Measurements from ENCODE around the gene GGA3.
A peak's percentile ranks its signal among the peaks of the same experiment; 100 is the strongest.
"Not testable (repeated sequence)": the region's sequence is repeated elsewhere in the genome, so short reads cannot be mapped to it uniquely, and the experiment has no call there.

The GGA3 gene

DNA sequence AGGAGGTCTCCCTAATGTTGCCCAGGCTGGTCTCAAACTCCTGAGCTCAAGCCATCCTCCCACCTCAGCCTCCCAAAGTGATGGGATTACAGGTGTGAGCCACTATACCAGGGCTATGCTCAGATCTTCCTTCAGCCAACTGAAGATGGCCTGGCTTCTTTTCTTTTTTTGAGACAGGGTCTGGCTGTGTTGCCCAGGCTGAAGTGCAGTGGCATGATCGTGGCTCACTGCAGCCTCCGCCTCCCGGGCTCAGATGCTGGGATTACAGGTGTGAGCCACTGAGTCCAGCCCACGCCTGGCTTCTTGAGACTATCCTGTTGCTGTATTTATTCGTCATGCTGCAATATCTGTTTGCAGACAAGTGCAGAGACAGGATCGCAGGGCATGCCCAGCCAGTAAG, 23.7 kb upstream of the GGA3 start:
- TF ChIP-seq, protein P1, sequence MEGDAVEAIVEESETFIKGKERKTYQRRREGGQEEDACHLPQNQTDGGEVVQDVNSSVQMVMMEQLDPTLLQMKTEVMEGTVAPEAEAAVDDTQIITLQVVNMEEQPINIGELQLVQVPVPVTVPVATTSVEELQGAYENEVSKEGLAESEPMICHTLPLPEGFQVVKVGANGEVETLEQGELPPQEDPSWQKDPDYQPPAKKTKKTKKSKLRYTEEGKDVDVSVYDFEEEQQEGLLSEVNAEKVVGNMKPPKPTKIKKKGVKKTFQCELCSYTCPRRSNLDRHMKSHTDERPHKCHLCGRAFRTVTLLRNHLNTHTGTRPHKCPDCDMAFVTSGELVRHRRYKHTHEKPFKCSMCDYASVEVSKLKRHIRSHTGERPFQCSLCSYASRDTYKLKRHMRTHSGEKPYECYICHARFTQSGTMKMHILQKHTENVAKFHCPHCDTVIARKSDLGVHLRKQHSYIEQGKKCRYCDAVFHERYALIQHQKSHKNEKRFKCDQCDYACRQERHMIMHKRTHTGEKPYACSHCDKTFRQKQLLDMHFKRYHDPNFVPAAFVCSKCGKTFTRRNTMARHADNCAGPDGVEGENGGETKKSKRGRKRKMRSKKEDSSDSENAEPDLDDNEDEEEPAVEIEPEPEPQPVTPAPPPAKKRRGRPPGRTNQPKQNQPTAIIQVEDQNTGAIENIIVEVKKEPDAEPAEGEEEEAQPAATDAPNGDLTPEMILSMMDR (IDR thresholded peaks at IDR 0.05), result no peak
- no peak for TF ChIP-seq ZFX (IDR thresholded peaks at IDR 0.05; ENCODE audit: borderline replicate concordance)

DNA sequence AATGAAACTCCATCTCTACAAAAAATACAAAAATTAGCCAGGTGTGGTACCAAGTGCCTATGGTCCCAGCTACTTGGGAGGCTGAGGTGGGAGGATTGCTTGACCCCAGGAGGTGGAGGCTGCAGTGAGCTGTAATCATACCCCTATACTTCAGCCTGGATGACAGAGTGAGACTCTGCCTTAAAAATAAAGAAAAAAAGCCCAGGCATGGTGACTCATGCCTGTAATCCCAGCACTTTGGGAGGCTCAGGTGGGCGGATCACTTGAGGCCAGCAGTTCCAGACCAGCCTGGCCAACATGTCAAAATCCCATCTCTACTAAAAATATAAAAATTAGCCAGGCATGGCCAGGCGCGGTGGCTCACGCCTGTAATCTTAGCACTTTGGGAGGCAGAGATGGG, 18.8 kb upstream of the GGA3 start:
- not testable (repeated sequence) for H3K27ac ChIP-seq

More for the DNA sequence above, 23.7 kb upstream of the GGA3 start:
- H3K27ac ChIP-seq, result no peak overlapping the region

DNA sequence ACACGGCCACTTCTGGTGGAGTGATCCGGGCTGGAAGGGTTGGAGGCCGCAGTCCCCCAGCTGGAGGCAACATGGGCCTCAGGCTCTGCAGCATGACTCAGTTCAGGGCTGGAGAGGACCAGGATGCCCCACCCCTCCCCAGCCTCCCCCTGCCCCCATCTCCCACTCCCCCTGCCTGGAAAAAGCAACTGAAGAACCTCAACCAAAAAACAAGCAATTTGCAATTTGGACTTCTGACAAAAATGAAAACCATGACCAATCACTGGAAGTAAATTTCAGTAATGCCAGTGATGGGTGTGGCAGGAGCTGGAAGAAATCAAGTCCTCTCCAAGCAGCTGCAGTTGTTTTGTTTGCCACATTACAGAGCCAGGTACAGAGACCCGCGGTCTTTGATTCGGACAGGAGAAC, 16.3 kb upstream of the GGA3 start:
- H3K27ac ChIP-seq, result no peak overlapping the region
- TF ChIP-seq, protein P1 (IDR thresholded peaks at IDR 0.05), result no peak
- no peak for TF ChIP-seq ZFX (IDR thresholded peaks at IDR 0.05; ENCODE audit: borderline replicate concordance)

DNA sequence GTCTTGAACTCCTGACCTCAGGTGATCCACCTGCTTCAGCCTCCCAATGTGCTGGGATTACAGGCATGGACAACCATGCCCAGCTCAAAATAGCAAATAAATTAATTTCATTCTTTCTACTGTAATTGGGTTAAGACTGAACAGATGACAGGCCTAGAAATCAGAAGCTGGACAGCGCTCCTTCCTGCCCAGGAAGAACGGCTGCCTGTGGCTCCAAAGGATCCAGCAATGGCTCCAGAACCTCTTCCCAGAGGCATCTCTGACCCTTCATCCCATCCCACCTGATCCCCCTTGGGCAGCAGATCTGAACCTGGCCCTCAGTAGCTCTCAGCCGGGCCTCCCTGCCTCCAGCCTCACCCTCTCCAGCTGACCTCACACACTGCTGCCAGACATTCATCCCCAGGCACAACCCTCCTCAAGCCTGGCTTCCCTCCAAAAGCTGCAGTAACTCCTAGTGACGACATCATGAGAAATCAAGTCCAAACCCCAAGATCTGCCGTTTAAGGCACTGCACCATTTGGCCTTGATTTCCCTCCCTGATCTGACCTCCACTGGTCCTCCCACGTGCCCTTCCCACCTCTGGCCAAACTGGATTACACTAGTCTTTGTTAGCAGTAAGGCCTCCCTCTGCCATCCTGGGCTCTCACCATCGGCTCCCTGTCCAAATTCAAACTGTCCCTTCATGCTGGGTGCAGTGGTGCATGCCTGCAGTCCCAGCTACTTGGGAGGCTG, 12.7 kb upstream of the GGA3 start:
- H3K27ac ChIP-seq, result peak overlapping the region; percentile 92
- TF ChIP-seq, protein P1 (IDR thresholded peaks at IDR 0.05), result no peak
- no peak for TF ChIP-seq ZFX (IDR thresholded peaks at IDR 0.05; ENCODE audit: borderline replicate concordance)

DNA sequence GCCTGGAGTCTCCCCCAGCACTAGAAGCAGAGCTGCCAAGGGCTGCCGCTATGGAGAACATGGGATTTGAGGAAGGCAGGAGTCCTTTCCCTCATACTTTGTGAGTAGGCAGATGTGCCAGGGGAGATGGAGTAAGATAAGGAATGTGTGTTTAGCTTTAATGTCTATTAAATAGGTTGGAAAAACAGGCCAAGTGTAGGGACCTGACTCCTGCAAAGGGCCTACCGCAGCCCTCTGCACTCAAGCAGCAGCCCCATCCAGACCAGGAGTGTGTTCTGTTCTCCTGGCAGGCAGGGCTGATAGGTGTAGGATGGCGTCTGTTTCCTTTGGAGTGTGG, 11.4 kb upstream of the GGA3 start:
- H3K27ac ChIP-seq, result peak overlapping the region; percentile 92
- TF ChIP-seq, protein P1 (IDR thresholded peaks at IDR 0.05), result no peak
- TF ChIP-seq ZFX (IDR thresholded peaks at IDR 0.05; ENCODE audit: borderline replicate concordance), result no peak

DNA sequence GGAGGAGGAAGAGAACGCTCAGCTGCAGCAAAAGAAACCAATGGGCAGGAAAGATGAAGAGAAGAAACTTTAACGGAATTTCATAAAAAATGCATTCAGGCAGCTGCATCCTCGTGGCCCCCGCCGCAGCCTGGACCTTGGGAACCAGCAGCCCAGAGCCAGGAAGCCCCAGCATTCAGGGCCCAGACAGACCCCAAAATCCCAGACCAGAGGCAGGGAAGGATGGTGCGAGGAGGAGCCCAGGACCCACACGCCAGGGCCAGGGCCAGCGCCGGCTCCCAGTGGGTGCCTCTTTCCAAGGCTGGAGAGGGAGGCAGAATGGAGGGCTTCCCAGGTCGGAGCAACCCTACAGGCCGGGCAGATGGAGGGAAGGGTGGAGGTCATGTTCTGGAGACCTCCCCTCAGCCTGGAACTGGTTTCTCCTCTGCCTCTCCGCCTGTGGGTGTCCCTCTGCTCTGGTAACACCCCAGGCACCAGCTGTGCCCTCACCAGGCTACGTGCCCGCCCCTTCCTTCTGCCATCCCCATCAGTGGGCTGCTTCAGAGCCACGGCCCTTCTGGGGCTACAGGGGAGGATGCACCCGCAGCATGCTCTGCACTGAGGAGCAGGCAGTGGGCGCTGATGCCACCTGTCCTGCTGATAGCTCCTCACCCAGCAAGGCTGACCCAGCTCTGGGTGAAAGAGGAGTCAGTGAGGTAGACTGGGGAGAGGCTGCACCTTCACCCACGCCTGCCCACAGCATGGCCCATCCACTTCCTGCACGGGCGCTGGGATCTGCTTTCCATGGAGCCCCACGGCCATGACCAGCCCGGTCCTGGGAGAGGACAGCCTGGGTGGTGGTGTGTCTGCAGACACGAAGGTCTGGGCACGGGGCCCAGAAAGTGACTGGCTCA, 10.8 kb upstream of the GGA3 start:
- H3K27ac ChIP-seq, result peak overlapping the region; percentile 92
- TF ChIP-seq, protein P1 (IDR thresholded peaks at IDR 0.05), result no peak
- no peak for TF ChIP-seq ZFX (IDR thresholded peaks at IDR 0.05; ENCODE audit: borderline replicate concordance)

DNA sequence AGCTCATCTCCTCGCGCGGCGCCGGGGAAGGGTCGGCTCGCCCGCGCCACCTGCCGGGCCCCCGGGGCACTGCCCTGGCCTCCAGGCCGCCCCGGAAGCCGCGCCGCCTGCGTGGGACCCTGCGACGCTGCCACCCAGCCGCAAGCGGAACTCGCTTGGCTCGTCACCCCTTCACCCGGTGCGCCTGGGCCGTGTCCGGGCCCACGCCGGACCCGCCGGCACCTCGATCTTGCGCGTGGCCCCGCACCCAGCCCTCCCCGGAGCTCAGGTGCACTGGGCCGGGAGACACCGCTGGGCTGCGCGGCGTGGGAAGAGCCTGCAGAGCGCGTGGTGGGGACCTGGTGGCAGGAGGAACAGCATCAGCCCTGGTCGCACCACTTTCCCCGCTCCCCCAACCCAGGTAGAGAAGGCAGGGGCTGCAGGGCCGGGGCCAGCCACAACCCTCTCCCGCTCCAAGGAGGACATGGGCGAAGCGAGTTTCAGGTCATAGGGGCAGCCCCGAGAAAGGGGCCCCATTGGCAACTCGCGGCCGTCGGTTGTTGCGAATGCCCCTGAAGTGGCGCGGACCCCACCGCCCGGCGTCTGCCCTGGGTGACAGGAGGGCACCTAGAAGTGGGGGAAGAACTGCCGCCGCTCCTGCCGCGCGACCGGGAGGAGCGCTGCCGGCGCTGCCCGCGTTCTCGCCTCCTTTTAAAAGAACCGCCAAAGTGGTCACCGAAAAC, 10.0 kb upstream of the GGA3 start:
- peak overlapping the region; percentile 92 for H3K27ac ChIP-seq
- TF ChIP-seq ZFX (IDR thresholded peaks at IDR 0.05; ENCODE audit: borderline replicate concordance), result no peak
- TF ChIP-seq, protein P1 (IDR thresholded peaks at IDR 0.05), result peak; percentile 92
